ENCODE measurements around the gene LLCFC1.

DNA sequence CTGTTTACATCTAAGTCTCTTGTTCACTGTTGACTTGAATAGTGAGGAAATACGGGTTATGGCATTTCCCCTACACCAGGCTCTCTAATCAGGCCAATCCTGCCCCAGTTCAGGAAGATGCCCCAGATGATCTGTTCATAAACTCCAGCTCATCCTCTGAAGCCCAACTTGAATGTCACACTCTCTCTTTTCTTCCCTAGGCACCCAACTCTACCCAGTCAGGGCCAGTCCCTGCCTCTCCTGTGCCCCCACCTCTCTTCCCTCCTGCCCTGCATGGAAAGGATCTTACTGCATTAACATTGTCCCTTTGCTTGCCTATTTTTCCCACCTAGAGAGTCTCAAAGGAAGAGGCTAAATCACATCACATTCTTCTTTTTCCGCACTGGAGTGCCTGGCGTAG is 43.1 kb upstream of the LLCFC1 start:
- TF ChIP-seq TAF15 (IDR thresholded peaks at IDR 0.05; ENCODE audit: low read depth, low read length, poor library complexity, severe bottlenecking): no peak
- no peak for TF ChIP-seq RAD21 (CRISPR knock-in tag; IDR thresholded peaks at IDR 0.05)
- TF ChIP-seq, protein P1, sequence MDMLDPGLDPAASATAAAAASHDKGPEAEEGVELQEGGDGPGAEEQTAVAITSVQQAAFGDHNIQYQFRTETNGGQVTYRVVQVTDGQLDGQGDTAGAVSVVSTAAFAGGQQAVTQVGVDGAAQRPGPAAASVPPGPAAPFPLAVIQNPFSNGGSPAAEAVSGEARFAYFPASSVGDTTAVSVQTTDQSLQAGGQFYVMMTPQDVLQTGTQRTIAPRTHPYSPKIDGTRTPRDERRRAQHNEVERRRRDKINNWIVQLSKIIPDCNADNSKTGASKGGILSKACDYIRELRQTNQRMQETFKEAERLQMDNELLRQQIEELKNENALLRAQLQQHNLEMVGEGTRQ (IDR thresholded peaks at IDR 0.05; ENCODE audit: low read depth, low read length): no peak
- TF ChIP-seq, protein P1 (CRISPR knock-in tag; IDR thresholded peaks at IDR 0.05; ENCODE audit: borderline replicate concordance): no peak
- TF ChIP-seq KAT2B (IDR thresholded peaks at IDR 0.05; ENCODE audit: borderline replicate concordance, low read depth, low read length): no peak
- TF ChIP-seq RERE (CRISPR knock-in tag; IDR thresholded peaks at IDR 0.05; ENCODE audit: low read depth): no peak
- TF ChIP-seq, protein P2, sequence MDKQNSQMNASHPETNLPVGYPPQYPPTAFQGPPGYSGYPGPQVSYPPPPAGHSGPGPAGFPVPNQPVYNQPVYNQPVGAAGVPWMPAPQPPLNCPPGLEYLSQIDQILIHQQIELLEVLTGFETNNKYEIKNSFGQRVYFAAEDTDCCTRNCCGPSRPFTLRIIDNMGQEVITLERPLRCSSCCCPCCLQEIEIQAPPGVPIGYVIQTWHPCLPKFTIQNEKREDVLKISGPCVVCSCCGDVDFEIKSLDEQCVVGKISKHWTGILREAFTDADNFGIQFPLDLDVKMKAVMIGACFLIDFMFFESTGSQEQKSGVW (CRISPR knock-in tag; IDR thresholded peaks at IDR 0.05; ENCODE audit: borderline replicate concordance): no peak
- no peak for TF ChIP-seq SMAD1 (CRISPR knock-in tag; IDR thresholded peaks at IDR 0.05; ENCODE audit: borderline replicate concordance, low read depth)
- no peak for TF ChIP-seq KDM2A (CRISPR knock-in tag; IDR thresholded peaks at IDR 0.05; ENCODE audit: borderline replicate concordance, low read depth)
- TF ChIP-seq PHF8 (CRISPR knock-in tag; IDR thresholded peaks at IDR 0.05): no peak
- TF ChIP-seq SP2 (CRISPR knock-in tag; IDR thresholded peaks at IDR 0.05): no peak
- TF ChIP-seq MAFK (conservative IDR thresholded peaks at IDR 0.05 in 1 of 2, IDR thresholded peaks at IDR 0.05 in 1 of 2; ENCODE audit: low read length in 2 of 2): no peak
- no peak for TF ChIP-seq HIC2 (CRISPR knock-in tag; IDR thresholded peaks at IDR 0.05; ENCODE audit: low read depth)
- no peak for TF ChIP-seq NFIC (IDR thresholded peaks at IDR 0.05; ENCODE audit: low read length)

All from HepG2 (cell line).